Activated CD8-positive, alpha-beta memory T cell treated with anti-CD3 and anti-CD28 coated beads for 4 hours (primary cell): ENCODE data around the gene TKTL1.

Experiments used
- DNase-seq, 2 donors: peaks; one replicate each; pipeline ENCODE4 v3.0.0-alpha.2; 2020; ENCODE audit warnings: low read depth in 2 of 2

The TKTL1 gene

DNA sequence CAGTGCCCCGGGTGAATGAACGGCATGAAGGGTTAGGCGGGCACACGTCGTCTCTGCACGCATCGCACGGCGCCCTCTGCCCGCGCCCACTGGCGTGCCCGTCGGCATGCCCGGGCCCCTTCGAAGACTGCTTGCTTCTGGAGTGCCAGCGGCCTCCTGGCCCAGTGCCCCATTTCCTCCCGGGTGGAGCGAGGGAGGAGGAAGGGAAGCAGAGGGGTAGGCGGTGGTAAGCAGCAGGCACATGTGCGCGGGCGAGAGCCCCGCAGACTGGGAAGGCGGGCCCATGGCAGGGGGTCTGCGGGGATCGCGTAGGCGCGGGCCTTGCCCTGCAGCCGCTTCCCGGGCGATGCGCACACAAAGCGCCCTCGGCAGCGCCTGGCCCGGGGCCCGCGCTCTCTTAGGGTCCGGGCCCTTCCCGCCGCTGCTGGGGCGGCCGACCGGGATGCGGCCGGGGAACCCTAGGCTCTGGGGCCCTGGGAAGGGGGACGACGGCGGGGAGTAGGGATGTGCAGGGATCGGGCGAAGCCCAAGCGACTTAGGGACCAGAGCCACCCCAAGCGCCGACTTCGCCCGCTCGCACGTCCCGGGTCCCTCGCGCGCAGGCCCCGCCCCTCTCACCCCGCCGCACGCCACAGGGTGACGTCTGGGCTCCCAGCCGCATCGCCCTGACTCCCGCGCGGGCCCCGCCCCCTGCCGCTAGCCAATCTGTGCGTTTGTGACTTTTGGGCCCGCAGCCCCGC is 82.6 kb downstream of the TKTL1 start:
- DNase-seq, result no peak

GRCh38 chrX:154378799-154379568 is 83.4 kb downstream of the TKTL1 start, which contains the start of gene EMD:
EMD (plus strand) TSS chrX:154379295; CDS start chrX:154379485, 190 bp downstream.
- peak; percentile 89 to 93 for DNase-seq

DNA sequence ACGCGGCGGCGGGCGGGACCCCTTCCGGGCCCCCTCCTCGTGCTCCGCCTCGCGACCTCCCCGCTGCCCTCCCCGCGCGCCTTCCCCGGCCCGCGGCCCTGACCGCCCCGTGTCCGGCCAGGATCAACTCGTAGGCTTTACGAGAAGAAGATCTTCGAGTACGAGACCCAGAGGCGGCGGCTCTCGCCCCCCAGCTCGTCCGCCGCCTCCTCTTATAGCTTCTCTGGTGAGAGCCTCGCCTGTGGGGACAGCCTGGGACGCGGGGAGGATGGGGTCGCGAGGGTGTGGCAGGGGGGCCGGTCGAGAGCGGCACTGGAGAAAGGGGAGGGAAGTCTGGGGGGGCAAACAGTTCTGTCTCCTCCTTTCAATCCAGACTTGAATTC is 84.0 kb downstream of the TKTL1 start:
- no peak for DNase-seq
